DMS 273 (cell line): ENCODE measurements around the gene CPLX4.

Source experiments
- DNase-seq: peaks from one replicate; lab custom pipeline; 2025; ENCODE audit not compliant: unreplicated experiment; lab: John Stamatoyannopoulos, UW

CPLX4 gene, protein sequence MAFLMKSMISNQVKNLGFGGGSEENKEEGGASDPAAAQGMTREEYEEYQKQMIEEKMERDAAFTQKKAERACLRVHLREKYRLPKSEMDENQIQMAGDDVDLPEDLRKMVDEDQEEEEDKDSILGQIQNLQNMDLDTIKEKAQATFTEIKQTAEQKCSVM

DNA sequence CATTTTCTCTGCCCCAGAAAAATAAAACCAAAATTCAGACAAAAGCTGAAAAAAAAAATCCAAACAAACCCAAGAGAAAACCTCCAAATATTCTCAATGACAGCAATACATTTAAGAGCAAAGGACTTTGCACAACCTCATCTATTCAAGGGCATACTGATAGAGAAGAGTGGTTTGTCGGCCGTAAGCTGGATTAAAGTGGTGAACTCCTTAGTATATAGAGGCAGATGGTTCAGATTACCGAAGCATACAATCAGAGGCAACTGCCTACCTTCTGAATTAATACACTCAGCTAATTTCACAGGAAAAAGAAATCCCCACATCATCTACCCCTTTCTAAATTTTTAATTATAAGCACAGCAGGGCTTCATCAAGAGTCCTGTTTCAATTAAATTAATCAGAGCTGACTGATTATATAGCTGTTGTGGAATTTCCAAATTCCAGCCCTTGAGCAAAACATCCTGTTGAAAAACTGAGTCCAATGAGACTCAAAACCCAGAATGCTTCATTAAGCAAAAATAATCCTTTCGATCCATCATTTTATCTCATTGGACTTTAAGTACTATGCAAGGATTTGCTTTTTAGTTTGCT lies at the start of gene CPLX4:
CPLX4 (minus strand) TSS at position 190 of the 591 bp plus-strand sequence; CDS start at position 3, 187 bp downstream.
- DNase-seq, result no peak

- no peak for DNase-seq
Measured at GRCh38 chr18:59360381-59360780, 41.9 kb upstream of the CPLX4 start.

GRCh38 chr18:59359576-59359952 lies 41.1 kb upstream of the CPLX4 start:
- DNase-seq, result no peak

DNA sequence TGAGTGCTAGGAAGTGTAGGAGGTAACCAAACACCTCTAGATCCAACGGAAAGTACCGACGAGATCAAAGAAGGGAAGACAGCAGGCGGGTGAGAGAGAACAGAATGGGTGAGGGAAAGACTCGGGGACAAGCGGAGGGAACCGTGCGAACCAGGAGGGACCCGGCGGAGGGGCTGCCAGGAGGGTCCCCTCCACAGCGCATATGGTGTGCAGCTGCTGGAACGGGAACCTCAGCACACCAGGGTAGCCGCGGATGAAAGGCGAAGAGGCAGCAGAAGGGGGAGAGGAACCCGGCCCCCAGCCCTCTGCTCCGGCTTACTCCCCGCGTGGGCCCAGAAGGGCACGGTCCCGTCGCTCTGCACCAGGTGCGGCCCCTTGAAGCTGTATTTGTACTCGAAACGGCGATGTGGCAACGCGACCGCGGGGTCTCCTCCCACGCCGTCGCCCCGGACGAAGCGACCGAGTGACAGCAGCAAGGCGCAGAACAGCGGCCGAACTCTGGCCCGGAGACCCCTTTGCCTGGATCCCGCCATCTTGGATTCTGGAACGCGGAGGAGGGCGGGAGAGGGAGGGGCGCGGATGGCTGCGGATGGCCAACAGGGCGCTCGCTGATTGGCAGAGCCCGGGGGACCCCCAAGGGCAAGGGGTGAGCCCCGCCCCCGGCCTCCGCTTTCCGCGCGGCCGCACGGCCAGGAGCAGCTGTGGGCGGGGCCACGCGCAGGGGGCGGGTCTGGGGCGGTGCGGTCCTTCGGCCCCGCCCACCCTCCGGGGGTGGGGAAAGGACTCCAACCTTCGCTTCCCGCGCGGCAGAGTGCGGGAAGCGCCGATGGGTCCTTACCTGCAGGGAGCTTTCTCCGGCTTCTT lies 40.5 kb upstream of the CPLX4 start, which contains the start of gene LMAN1:
LMAN1 (minus strand) TSS at position 554 of the 864 bp plus-strand sequence; CDS start at position 533, 21 bp downstream.
- DNase-seq, result peak; percentile 98

GRCh38 chr18:59358414-59358711 lies 39.9 kb upstream of the CPLX4 start:
- no peak for DNase-seq

DNA sequence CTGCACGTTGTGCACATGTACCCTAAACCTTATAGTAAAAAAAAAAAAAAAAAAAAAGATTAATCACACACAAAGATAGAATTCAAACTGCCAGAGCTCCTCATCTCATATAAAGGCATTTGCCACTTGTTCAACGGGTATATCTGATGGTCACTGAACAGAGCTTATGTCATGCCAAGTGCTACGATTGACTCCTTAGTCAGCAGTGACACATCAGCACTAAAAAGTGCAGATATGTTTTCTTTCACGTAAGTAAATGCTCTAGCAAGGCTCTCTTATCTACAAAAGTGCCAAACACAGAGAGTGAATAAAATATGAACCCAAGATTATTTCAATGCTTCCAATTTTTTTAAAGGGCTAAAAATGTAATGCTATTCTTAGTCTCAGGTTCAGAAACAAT lies 39.5 kb upstream of the CPLX4 start:
- peak; percentile 9 for DNase-seq

GRCh38 chr18:59354731-59355130 lies 36.3 kb upstream of the CPLX4 start:
- no peak for DNase-seq

- DNase-seq, result no peak
Measured at GRCh38 chr18:59353079-59353680, 34.7 kb upstream of the CPLX4 start.

GRCh38 chr18:59352250-59352855 lies 33.9 kb upstream of the CPLX4 start:
- DNase-seq, result no peak

DNA sequence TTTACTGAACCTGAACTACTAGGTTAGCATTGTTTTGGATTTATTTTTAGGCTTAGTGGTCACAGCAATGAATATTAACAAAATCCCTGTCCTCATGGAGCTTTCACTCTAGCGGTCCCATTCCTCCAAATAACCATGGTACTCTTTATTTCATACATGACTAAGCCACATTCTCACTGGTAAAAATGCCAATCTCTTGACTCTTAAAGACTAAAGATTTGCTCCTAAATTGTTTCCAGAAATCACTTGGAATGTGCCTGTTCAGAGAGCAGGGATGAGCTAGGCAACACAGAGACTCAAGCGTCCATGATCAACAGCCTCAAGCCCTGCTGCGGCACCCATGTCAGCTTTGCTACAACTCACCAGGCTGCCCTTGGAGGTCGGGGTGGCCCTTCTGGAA lies 27.1 kb upstream of the CPLX4 start:
- DNase-seq, result no peak

GRCh38 chr18:59344996-59345395 lies 26.5 kb upstream of the CPLX4 start:
- DNase-seq, result no peak

DNA sequence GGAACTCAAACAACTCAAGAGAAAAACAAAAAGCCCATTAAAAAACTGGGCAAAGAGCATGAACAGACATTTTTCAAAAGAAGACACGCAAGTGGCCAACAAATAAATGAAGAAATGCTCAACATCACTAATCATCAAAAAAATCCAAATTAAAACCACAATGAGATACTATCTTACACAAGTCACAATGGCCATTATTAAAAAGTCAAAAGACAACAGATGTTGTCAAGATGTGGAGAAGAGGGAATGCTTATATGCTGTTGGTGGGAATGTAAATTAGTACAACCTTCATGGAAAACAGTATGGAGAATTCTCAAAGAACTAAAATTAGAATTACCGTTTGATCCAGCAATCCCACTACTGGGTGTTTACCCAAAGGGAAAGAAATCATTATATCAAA lies 25.5 kb upstream of the CPLX4 start:
- DNase-seq, result no peak

- DNase-seq, result no peak
Measured at GRCh38 chr18:59340817-59341216, 22.4 kb upstream of the CPLX4 start.

- no peak for DNase-seq
Measured at GRCh38 chr18:59340312-59340711, 21.9 kb upstream of the CPLX4 start.

DNA sequence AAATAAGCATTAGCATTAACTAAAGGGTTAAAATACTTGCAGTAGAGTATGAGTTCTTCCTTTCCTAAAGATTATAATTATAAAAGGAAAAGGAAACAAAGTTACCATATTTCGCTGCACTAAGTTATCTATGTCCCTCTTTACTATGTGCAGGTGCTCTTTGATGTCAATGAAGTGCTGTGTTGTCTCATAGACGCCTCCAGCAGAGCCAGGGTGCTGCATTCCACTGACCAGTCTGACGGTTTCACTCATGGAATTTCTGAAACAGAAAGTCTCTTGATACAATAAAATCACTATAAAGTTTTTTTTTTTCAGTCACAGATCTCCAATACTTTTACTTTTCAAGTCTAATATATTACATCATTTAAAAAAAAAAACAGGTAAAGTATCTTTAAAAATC lies 14.5 kb upstream of the CPLX4 start:
- no peak for DNase-seq

- no peak for DNase-seq
Measured at GRCh38 chr18:59328683-59329082, 10.2 kb upstream of the CPLX4 start.

DNA sequence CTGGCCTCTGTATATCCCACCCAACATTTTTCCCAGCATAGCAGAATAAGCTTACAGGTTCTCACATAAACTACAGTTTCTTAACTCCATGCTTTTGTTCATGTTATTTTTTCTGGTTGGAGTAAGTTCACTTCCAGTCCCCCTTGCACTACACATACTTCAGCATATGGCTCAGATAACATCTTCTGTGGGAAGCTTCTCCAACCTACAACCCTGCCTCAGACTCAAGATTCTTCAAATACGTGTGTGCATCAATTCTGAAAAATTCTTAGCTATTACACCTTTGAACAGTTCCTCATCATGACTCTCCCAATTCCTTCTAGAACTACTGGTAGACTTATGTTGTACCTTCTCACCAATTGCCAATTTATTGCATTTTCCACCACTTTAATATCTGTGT lies 7.5 kb upstream of the CPLX4 start:
- no peak for DNase-seq

GRCh38 chr18:59324623-59324971 lies 6.1 kb upstream of the CPLX4 start:
- peak; percentile 43 for DNase-seq

GRCh38 chr18:59323931-59324622 lies 5.6 kb upstream of the CPLX4 start:
- peak; percentile 54 for DNase-seq

GRCh38 chr18:59311631-59312030 lies 6.8 kb downstream of the CPLX4 start:
- no peak for DNase-seq

DNA sequence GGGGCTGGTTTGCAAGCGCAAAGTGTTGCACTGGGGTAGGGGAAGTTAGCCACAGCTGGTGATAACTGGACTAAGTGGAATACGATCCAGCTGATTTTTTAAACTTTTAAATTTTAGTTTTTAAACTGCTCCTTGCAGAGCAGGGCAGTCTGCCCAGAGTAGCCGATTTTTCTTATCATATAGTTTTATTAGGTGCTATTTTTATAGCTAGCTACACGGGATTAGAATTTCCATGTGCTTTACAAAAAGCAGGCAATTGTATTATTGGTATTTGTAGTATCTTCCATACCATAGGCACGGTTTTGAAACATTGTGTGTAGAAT lies 9.6 kb downstream of the CPLX4 start:
- no peak for DNase-seq
